IPS-11a (cell line): ENCODE measurements around the gene ATF6.
A peak's percentile ranks its signal among the peaks of the same experiment; 100 is the strongest.

ENCODE experiments used
- H3K4me3 ChIP-seq: one replicate; pipeline ENCODE4 v1.5.1; 2013; ENCODE audit warnings: low read depth, low read length, control low read depth

Gene ATF6

GRCh38 chr1:161766102-161766981 is at the start of gene ATF6:
ATF6 (plus strand) TSS chr1:161766320; CDS start chr1:161766361, 41 bp downstream.
- peak within 1 kb of the TSS; percentile 95 for H3K4me3 ChIP-seq

GRCh38 chr1:161718559-161719324 is 47.4 kb upstream of the ATF6 start:
- no peak overlapping the region for H3K4me3 ChIP-seq

- no peak overlapping the region for H3K4me3 ChIP-seq
These were observed 46.9 kb upstream of the ATF6 start for GRCh38 chr1:161719325-161719611.

GRCh38 chr1:161720422-161720821 is 45.7 kb upstream of the ATF6 start:
- no peak overlapping the region for H3K4me3 ChIP-seq

- H3K4me3 ChIP-seq = no peak within 1 kb of the TSS
These were observed 45.0 kb upstream of the ATF6 start, which contains the start of gene FCRLB for GRCh38 chr1:161720956-161721737. FCRLB (plus strand) TSS chr1:161721544; CDS start chr1:161722673, 1,129 bp downstream.

GRCh38 chr1:161721738-161722343 is 44.3 kb upstream of the ATF6 start:
- H3K4me3 ChIP-seq = no peak overlapping the region

- H3K4me3 ChIP-seq = no peak overlapping the region
These were observed 43.7 kb upstream of the ATF6 start for GRCh38 chr1:161722406-161722805.

- H3K4me3 ChIP-seq = no peak overlapping the region
These were observed 42.5 kb upstream of the ATF6 start for GRCh38 chr1:161723459-161724141.

- peak overlapping the region; percentile 89 for H3K4me3 ChIP-seq
These were observed 40.7 kb upstream of the ATF6 start for GRCh38 chr1:161725258-161725907.

GRCh38 chr1:161725908-161726472 is 40.1 kb upstream of the ATF6 start:
- H3K4me3 ChIP-seq = peak overlapping the region; percentile 89

- H3K4me3 ChIP-seq = peak overlapping the region; percentile 89
These were observed 39.5 kb upstream of the ATF6 start for GRCh38 chr1:161726473-161727255.

GRCh38 chr1:161727256-161727924 is 38.7 kb upstream of the ATF6 start:
- peak overlapping the region; percentile 78 for H3K4me3 ChIP-seq

- no peak overlapping the region for H3K4me3 ChIP-seq
These were observed 37.5 kb upstream of the ATF6 start for GRCh38 chr1:161728376-161729226.

GRCh38 chr1:161730050-161730564 is 36.0 kb upstream of the ATF6 start:
- no peak overlapping the region for H3K4me3 ChIP-seq

- H3K4me3 ChIP-seq = no peak overlapping the region
These were observed 34.9 kb upstream of the ATF6 start for GRCh38 chr1:161731241-161731640.

GRCh38 chr1:161731981-161732718 is 34.0 kb upstream of the ATF6 start:
- H3K4me3 ChIP-seq = no peak overlapping the region
